Epithelial cell of proximal tubule (primary cell): Measurements from ENCODE around the gene CFAP65. TPM values are rescaled to one million over a fixed set of nuclear protein-coding genes. Genes with fewer than 3 reads are reported as not detected.

Experiments
- DNase-seq: peaks from one replicate; pipeline ENCODE4 v3.0.0-alpha.2; 2011; ENCODE audit warnings: low read depth
- H3K4me3 ChIP-seq: 2 replicates; pipeline ENCODE4 v1.5.1; 2011; ENCODE audit warnings: low read depth, mild to moderate bottlenecking, low read length
- CTCF ChIP-seq: conservative IDR thresholded peaks from 2 replicates; pipeline ENCODE4 v1.5.1; 2012; ENCODE audit warnings: low read depth, mild to moderate bottlenecking, low read length
- total RNA-seq: library from RNA; depleted of rRNA; stranded (reverse); fragments of >200 nt; gene quantifications from 2 replicates; pipeline ENCODE4 v1.2.3, GENCODE V29; 2015

CFAP65 gene
- total RNA-seq, 1 donor from 2014 or later = 1.1 TPM

DNA sequence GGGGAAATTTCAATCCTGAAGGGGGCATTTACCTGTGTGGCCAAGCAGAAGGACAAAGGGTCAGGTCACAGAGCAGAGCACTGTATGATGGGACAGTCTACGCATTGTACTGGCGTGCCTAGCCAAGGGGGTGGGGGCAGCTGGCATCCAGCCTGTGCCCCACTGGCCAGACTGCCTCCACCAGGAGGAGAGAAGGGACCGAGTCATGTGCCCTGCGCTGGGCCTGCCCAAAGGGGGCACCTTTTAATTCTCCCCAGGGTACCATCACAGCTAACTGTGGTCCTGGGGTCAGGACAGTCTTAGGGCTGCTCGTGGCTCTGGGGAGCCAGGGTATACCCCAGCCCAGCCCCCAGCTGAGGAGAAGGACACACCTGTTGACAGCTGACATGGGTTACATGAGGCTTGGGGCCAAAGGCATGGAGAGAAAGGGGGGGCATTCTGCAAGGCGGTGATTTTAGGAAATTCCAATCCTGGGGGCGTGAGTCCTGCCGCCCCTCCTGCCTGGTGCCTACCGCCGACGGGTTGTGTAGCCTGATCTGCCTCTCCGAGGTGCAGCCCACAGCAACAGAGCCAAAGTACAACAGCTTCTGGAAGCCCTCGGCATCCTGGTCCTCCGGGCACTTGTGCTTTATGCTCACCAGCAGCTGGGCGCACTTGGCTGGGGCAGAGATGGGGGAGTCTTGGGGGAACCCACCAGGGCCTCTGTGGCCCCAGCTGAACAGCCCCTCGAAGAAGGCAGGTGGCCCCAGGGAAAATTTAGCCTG is 11.0 kb downstream of the CFAP65 start:
- DNase-seq = no peak
- TF ChIP-seq CTCF = no peak

GRCh38 chr2:219029829-219030165 is 11.5 kb downstream of the CFAP65 start:
- no peak for DNase-seq
- H3K4me3 ChIP-seq = no peak overlapping the region
- peak; percentile 94 for TF ChIP-seq CTCF

More for the DNA sequence above, 11.0 kb downstream of the CFAP65 start:
- H3K4me3 ChIP-seq = no peak overlapping the region

DNA sequence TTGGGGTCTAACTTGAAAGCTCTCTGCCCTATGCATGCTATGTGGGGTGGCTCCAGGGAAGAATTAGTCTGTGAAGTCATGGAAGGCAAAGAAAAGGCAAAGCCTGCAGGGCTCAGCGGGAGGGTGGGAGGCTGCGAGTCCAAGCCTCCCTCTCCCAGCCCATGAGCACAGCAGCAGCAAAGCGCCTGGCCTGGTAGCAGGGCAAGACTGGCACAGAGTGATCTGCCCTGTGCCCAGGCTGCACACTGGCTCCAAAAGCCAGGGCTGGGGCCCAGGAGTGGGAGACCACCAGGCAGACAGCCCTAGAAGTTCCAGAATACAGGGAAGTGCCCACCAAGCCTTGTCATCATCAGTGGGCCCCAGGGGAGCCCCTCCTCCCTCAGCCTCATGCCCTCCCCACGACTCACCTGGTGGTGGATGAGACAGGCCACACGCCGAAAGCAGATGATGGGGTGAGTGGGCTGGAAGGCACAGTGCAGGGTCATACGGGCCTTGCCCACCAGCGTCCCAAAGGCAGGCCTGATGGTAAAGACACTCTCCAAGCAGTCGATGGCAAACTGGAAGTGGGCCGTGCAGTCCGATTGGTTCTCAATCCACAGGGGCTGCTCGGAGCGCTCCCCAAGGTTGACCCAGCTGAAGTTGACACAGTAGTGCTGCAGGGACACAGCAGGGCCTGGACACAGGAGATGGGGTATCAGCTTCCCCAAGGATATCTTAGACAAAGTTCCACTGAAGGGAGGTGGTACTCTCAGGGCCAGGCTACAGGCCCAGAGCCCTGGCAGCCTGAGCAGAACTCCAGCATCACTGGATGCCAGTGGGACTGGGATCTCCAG is 12.1 kb downstream of the CFAP65 start:
- no peak overlapping the region for H3K4me3 ChIP-seq
- no peak for TF ChIP-seq CTCF
- no peak for DNase-seq

GRCh38 chr2:219028141-219028540 is 13.2 kb downstream of the CFAP65 start:
- H3K4me3 ChIP-seq = no peak overlapping the region
- TF ChIP-seq CTCF = no peak
- DNase-seq = no peak

GRCh38 chr2:219027511-219028055 is 13.7 kb downstream of the CFAP65 start:
- DNase-seq = no peak
- no peak for TF ChIP-seq CTCF
- H3K4me3 ChIP-seq = no peak overlapping the region

DNA sequence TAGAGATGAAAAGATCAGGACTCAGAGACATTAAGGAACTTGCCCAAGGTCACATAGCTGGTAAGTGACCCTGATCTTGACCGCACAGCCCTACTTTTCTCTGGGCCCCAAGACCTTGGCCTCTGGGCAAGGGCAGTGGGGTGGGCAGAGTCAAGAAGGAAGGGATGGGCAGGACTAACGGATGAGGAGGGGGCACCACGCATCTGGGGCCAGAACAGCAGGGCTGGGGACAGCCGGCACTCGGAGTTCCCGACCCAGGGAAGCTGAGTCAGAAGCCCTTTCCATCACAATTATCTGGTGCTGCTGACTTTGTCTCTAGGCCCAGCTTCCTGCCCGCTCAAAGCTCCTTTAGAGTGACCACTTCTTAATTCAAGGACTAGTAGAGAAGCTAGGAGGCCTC is 14.4 kb downstream of the CFAP65 start:
- H3K4me3 ChIP-seq = no peak overlapping the region

More for the DNA sequence above, 14.4 kb downstream of the CFAP65 start:
- DNase-seq = no peak
- TF ChIP-seq CTCF = no peak
